Gastroesophageal sphincter (tissue), 4 donors: ENCODE data around the gene IL17RC. TPM values are rescaled to one million over a fixed set of nuclear protein-coding genes. Genes with fewer than 3 reads are reported as not detected.
A peak's percentile ranks its signal among the peaks of the same experiment; 100 is the strongest.

Source experiments
- ATAC-seq: fragments of 150-250 bp; one replicate; pipeline ENCODE4 v1.9.1; 2016; ENCODE audit warnings: mild to moderate bottlenecking, moderate library complexity
- H3K27ac ChIP-seq, 4 donors: fragments of 200-600 bp; sonication (generic) in 3 of 4; 1 replicate in 3 of 4; 2 replicates in 1 of 4; pipeline ENCODE4 v1.5.1; 2016 to 2019
- H3K27me3 ChIP-seq: fragments of 200-600 bp; sonication (generic); one replicate; pipeline ENCODE4 v1.5.1; 2019
- H3K36me3 ChIP-seq, 2 donors: fragments of 200-600 bp; sonication (generic); one replicate each; pipeline ENCODE4 v1.5.1; 2019; ENCODE audit warnings: control low read depth in 1 of 2
- H3K4me1 ChIP-seq, 3 donors: fragments of 200-600 bp; sonication (generic); 1 replicate in 2 of 3; 2 replicates in 1 of 3; pipeline ENCODE4 v1.5.1; 2016 to 2019; ENCODE audit warnings: control low read depth in 2 of 3
- H3K4me3 ChIP-seq, 2 donors: fragments of 200-600 bp; sonication (generic); one replicate each; pipeline ENCODE4 v1.5.1; 2019; ENCODE audit warnings: mild to moderate bottlenecking in 1 of 2, moderate library complexity in 1 of 2
- H3K9me3 ChIP-seq, 3 donors: fragments of 200-600 bp; sonication (generic); one replicate each; pipeline ENCODE4 v1.5.1; 2017 to 2019; ENCODE audit warnings: control low read depth in 2 of 3
- CTCF ChIP-seq, 4 experiments: fragments of 200-600 bp in 2 of 4; fragments of 450-650 bp in 2 of 4; sonication (generic) in 1 of 4; IDR thresholded peaks; one replicate each; pipeline ENCODE4 v1.5.1; 2017 to 2019; ENCODE audit warnings: antibody characterized with exemption in 4 of 4, mild to moderate bottlenecking in 2 of 4, moderate library complexity in 2 of 4
- EP300 ChIP-seq: sonication (generic); formaldehyde crosslinking; IDR thresholded peaks from one replicate; pipeline ENCODE4 v1.6.1; 2017; ENCODE audit warnings: antibody characterized with exemption, mild to moderate bottlenecking
- POLR2A ChIP-seq, 2 donors: fragments of 450-650 bp; IDR thresholded peaks; one replicate each; pipeline ENCODE4 v1.6.1; 2017; ENCODE audit warnings: antibody characterized with exemption in 2 of 2, mild to moderate bottlenecking in 2 of 2, moderate library complexity in 1 of 2
- POLR2AphosphoS5 ChIP-seq: sonication (generic); formaldehyde crosslinking; IDR thresholded peaks from one replicate; pipeline ENCODE4 v1.6.1; 2017; ENCODE audit warnings: antibody characterized with exemption
- WGBS, 2 donors: methylation state at CpG; one replicate each; pipeline ENCODE4 v1.1.5; 2018; ENCODE audit warnings: low coverage in 1 of 2; 5-methylcytosine and 5-hydroxymethylcytosine counted together
- total RNA-seq, 4 donors: library from RNA; depleted of rRNA; stranded (reverse); fragments of >200 nt; gene quantifications; one replicate each; pipeline ENCODE4 v1.1.0, GENCODE V29; 2016

IL17RC gene
- total RNA-seq, 4 donors from 2014 or later = 31.0 to 64.0 (median 52.8) TPM

GRCh38 chr3:9957214-9957613 is 40.3 kb downstream of the IL17RC start:
- 47 to 51% methylated on average over 5 of the region's 5 CpGs for WGBS, 2 donors
- H3K9me3 ChIP-seq = no peaks in the 10 kb centered on the region
- no peak overlapping the region for H3K27ac ChIP-seq
- no peaks in the 10 kb centered on the region for H3K27me3 ChIP-seq
- TF ChIP-seq POLR2AphosphoS5 = no peak
- H3K4me3 ChIP-seq = no peak overlapping the region
- no peak for ATAC-seq
- peaks cover 0 to 4% (median 0%) of the 10 kb centered on the region in 3 donors for H3K4me1 ChIP-seq
- peaks cover 0 to 35% of the 10 kb centered on the region in 2 donors for H3K36me3 ChIP-seq

GRCh38 chr3:9965200-9965875 is 48.4 kb downstream of the IL17RC start:
- Histone ChIP-seq H3K9me3 (no peaks in the 10 kb centered on the region), H3K27ac (no peak overlapping the region), H3K36me3 (peaks cover 0 to 99% of the 10 kb centered on the region in 2 donors), H3K4me3 (no peak overlapping the region), H3K4me1 (no peaks in the 10 kb centered on the region), H3K27me3 (no peaks in the 10 kb centered on the region)
- WGBS, 2 donors = 72 to 74% methylated on average over 6 of the region's 6 CpGs
- TF ChIP-seq POLR2A (IDR thresholded peaks at IDR 0.05) (no peak), EP300 (no peak), CTCF (IDR thresholded peaks at IDR 0.05) (no peak), POLR2AphosphoS5 (no peak)
- ATAC-seq = no peak

- no peak overlapping the region for H3K4me3 ChIP-seq
- H3K36me3 ChIP-seq = peaks cover 3 to 100% of the 10 kb centered on the region in 2 donors
- no peak overlapping the region for H3K27ac ChIP-seq
- H3K27me3 ChIP-seq = no peaks in the 10 kb centered on the region
- no peaks in the 10 kb centered on the region for H3K4me1 ChIP-seq
- 96 to 100% methylated on average over 2 of the region's 2 CpGs for WGBS, 2 donors
- TF ChIP-seq POLR2AphosphoS5 (no peak), POLR2A (IDR thresholded peaks at IDR 0.05) (no peak), CTCF (IDR thresholded peaks at IDR 0.05) (no peak), EP300 (no peak)
- no peak for ATAC-seq
- H3K9me3 ChIP-seq = no peaks in the 10 kb centered on the region
Measured at GRCh38 chr3:9966841-9967240, 49.9 kb downstream of the IL17RC start.

GRCh38 chr3:9969632-9970019 is 52.7 kb downstream of the IL17RC start:
- Histone ChIP-seq H3K4me3 (no peak overlapping the region), H3K4me1 (no peaks in the 10 kb centered on the region), H3K27me3 (no peaks in the 10 kb centered on the region), H3K36me3 (peaks cover 3 to 100% of the 10 kb centered on the region in 2 donors), H3K9me3 (no peaks in the 10 kb centered on the region), H3K27ac (no peak overlapping the region)
- WGBS, 2 donors = 83% methylated on average over 3 of the region's 4 CpGs; no CpG with 5 or more reads in 1 of the 2 donors
- no peak for ATAC-seq
- TF ChIP-seq CTCF (IDR thresholded peaks at IDR 0.05) (no peak), POLR2AphosphoS5 (no peak), POLR2A (IDR thresholded peaks at IDR 0.05) (no peak)

GRCh38 chr3:9970020-9970652 is 53.2 kb downstream of the IL17RC start:
- Histone ChIP-seq H3K36me3 (peaks cover 3 to 100% of the 10 kb centered on the region in 2 donors), H3K4me3 (no peak overlapping the region), H3K4me1 (no peaks in the 10 kb centered on the region), H3K27ac (peak overlapping the region in 1 of 4 donors; percentile 35), H3K9me3 (no peaks in the 10 kb centered on the region), H3K27me3 (no peaks in the 10 kb centered on the region)
- 72 to 89% methylated on average over 1 to 3 of the region's 3 CpGs for WGBS, 2 donors
- TF ChIP-seq POLR2AphosphoS5 = peak; percentile 7
- TF ChIP-seq CTCF (IDR thresholded peaks at IDR 0.05) = no peak
- ATAC-seq = no peak
